Hindlimb muscle (tissue), 1 donor: ENCODE measurements around the gene RGS19. TPM values are rescaled to one million over a fixed set of nuclear protein-coding genes. Genes with fewer than 3 reads are reported as not detected.
"Not testable (repeated sequence)": the region's sequence is repeated elsewhere in the genome, so short reads cannot be mapped to it uniquely, and the experiment has no call there.

Experiments used
- DNase-seq: peaks from one replicate; pipeline ENCODE4 v3.0.0-alpha.2; 2013
- polyA plus RNA-seq: library from polyadenylated mRNA; unstranded; fragments of 120-200 nt; gene quantifications from one replicate; pipeline ENCODE4 v1.2.1, GENCODE V29; 2013; ENCODE audit not compliant: insufficient read length

Gene RGS19
- 6.9 TPM for polyA plus RNA-seq

- DNase-seq = peak; percentile 86
Observed at GRCh38 chr20:64079273-64080012, at the start of gene RGS19. RGS19 (minus strand) TSS chr20:64079518; CDS start chr20:64076886, 2,632 bp downstream.

GRCh38 chr20:64123517-64123916 lies 44.2 kb upstream of the RGS19 start:
- DNase-seq = not testable (repeated sequence)

- DNase-seq = not testable (repeated sequence)
Observed at GRCh38 chr20:64122927-64123326, 43.6 kb upstream of the RGS19 start.

- no peak for DNase-seq
Observed at GRCh38 chr20:64121586-64121985, 42.3 kb upstream of the RGS19 start.

- no peak for DNase-seq
Observed at GRCh38 chr20:64119681-64120341, 40.5 kb upstream of the RGS19 start.

- no peak for DNase-seq
Observed at GRCh38 chr20:64119301-64119680, 40.0 kb upstream of the RGS19 start.

- DNase-seq = not testable (repeated sequence)
Observed at GRCh38 chr20:64117432-64117777, 38.1 kb upstream of the RGS19 start.

GRCh38 chr20:64116541-64117431 lies 37.5 kb upstream of the RGS19 start:
- DNase-seq = no peak

GRCh38 chr20:64116016-64116415 lies 36.7 kb upstream of the RGS19 start:
- DNase-seq = no peak

GRCh38 chr20:64115171-64115911 lies 36.0 kb upstream of the RGS19 start:
- no peak for DNase-seq

GRCh38 chr20:64114356-64114971 lies 35.1 kb upstream of the RGS19 start:
- no peak for DNase-seq

GRCh38 chr20:64113796-64114355 lies 34.6 kb upstream of the RGS19 start:
- no peak for DNase-seq

GRCh38 chr20:64113444-64113775 lies 34.1 kb upstream of the RGS19 start:
- no peak for DNase-seq

- peak; percentile 48 for DNase-seq
Observed at GRCh38 chr20:64112691-64113443, 33.5 kb upstream of the RGS19 start.

- DNase-seq = no peak
Observed at GRCh38 chr20:64111841-64112641, 32.7 kb upstream of the RGS19 start.

- no peak for DNase-seq
Observed at GRCh38 chr20:64110411-64111068, 31.2 kb upstream of the RGS19 start.

GRCh38 chr20:64109831-64110391 lies 30.6 kb upstream of the RGS19 start:
- DNase-seq = no peak

- no peak for DNase-seq
Observed at GRCh38 chr20:64108731-64109681, 29.7 kb upstream of the RGS19 start.
